GM21526 (cell line): ENCODE data around the gene UHRF1.
A peak's percentile ranks its signal among the peaks of the same experiment; 100 is the strongest.
"Not testable (repeated sequence)": the region's sequence is repeated elsewhere in the genome, so short reads cannot be mapped to it uniquely, and the experiment has no call there.

Source experiments
- ATAC-seq: cut with Tn5 transposase; IDR thresholded peaks from one replicate; pipeline ENCODE4 v1.9.1; 2021; ENCODE audit warnings: moderate library complexity; ENCODE audit not compliant: unreplicated experiment, low FRiP score

Gene UHRF1

GRCh38 chr19:4909156-4909896, at the start of gene UHRF1:
Gene UHRF1, plus strand, starts transcription at chr19:4909501. Its CDS starts 1,385 bp downstream, at chr19:4910886.
- ATAC-seq = no peak

GRCh38 chr19:4859697-4860096, 49.6 kb upstream of the UHRF1 start:
- ATAC-seq = no peak

- no peak for ATAC-seq
Measured at GRCh38 chr19:4861147-4861546, 48.2 kb upstream of the UHRF1 start.

DNA sequence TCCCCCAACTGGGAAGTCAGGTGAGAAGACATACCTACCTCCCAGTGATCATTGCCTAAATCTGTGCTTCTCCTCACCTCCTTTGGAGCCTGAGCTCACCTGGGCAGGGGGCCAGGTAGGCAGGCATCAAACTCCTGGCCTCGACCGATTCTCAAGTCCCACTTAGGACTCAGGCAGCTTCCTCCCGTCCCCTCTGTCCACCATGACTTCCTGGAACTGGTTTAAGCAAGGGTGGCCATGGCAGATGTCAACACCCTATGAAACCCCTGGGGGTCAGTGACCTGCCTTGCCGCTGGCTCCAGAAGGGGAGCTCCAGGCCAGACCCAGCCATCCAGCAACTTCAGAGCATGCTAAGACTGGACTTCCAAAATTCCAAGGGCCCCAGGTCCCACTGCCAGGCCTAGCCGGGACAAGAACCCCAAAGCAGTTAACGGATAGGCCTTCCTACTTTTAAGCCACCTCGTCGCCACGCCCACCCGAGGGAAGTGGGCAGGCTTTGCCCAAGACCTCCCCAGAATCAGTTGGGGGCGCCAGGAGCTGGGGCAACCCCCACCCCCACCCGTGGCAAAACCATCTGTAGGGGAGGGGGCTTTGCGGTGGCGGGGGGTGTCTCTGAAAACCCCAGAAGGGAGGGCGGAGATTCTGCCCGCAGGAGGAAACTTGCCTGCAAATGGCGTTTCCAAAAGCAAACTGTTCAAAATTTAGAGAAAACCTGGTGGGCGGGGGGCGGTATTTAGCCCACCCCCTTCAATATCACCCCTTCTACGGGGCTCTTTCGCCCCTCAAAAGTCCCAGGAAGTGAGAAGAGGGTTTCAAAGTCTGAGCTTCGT, 42.5 kb upstream of the UHRF1 start:
- ATAC-seq = no peak

DNA sequence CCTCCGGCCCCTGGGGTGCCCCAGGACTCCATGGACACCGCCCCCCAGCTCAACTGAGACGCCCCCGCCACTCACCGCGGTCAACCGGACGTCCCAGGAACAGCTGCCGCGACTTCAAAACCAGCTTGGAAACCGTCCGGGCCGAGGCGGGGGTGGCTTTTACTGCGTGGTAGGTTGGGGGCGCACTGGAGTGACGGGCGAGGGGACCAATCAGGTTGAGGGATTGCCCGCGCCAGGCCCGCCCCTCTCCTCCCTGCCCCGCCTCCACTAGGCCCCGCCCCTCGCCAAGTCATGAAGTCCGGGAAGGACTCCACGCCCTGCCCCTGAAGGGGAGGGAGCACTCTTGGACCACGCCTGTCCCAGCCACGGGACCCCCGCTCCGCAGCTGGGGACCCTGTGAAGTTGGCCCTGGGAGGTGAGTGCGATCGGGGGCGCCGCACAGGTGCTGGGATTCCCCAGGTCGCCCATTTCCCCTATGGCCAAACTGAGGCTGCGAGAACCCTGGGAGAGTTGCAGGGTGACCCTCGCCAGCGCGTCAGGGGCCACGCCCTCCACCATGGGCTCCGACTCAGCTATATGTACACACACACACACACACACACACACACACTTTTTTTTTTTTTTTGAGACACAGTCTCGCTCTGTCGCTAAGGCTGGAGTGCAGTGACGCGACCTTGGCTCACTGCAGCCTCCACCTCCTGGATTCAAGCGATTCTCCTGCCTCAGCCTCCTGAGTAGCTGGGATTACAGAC, 41.6 kb upstream of the UHRF1 start, which contains the start of gene PLIN3:
TSS of gene PLIN3 (minus strand) at position 134 of the 752 bp plus-strand sequence. CDS start 6,273 bp downstream, outside the sequence.
- ATAC-seq = peak; percentile 60

- ATAC-seq = no peak
Measured at GRCh38 chr19:4868286-4868834, 40.9 kb upstream of the UHRF1 start.

- no peak for ATAC-seq
Measured at GRCh38 chr19:4870025-4870700, 39.1 kb upstream of the UHRF1 start.

GRCh38 chr19:4871711-4872110, 37.6 kb upstream of the UHRF1 start:
- ATAC-seq = no peak

- no peak for ATAC-seq
Measured at GRCh38 chr19:4873930-4874329, 35.4 kb upstream of the UHRF1 start.

- ATAC-seq = no peak
Measured at GRCh38 chr19:4877753-4878490, 31.4 kb upstream of the UHRF1 start.

GRCh38 chr19:4878491-4878968, 30.8 kb upstream of the UHRF1 start:
- no peak for ATAC-seq

- no peak for ATAC-seq
Measured at GRCh38 chr19:4879041-4879440, 30.3 kb upstream of the UHRF1 start.

GRCh38 chr19:4882874-4883273, 26.4 kb upstream of the UHRF1 start:
- not testable (repeated sequence) for ATAC-seq

- ATAC-seq = not testable (repeated sequence)
Measured at GRCh38 chr19:4884993-4885392, 24.3 kb upstream of the UHRF1 start.

GRCh38 chr19:4887803-4888202, 21.5 kb upstream of the UHRF1 start:
- ATAC-seq = not testable (repeated sequence)

GRCh38 chr19:4889034-4889815, 20.1 kb upstream of the UHRF1 start:
- ATAC-seq = no peak

- ATAC-seq = no peak
Measured at GRCh38 chr19:4891066-4891465, 18.2 kb upstream of the UHRF1 start.

- not testable (repeated sequence) for ATAC-seq
Measured at GRCh38 chr19:4892962-4893361, 16.3 kb upstream of the UHRF1 start.
